Testis (tissue), 3 donors: Measurements from ENCODE around the gene ATRN. TPM values are rescaled to one million over a fixed set of nuclear protein-coding genes. Genes with fewer than 3 reads are reported as not detected.

ENCODE experiments used
- DNase-seq: peaks from one replicate; pipeline ENCODE4 v3.0.0-alpha.2; 2019
- H3K27ac ChIP-seq, 2 donors: fragments of 200-600 bp; sonication (generic); one replicate each; pipeline ENCODE4 v1.5.1; 2019
- H3K27me3 ChIP-seq: fragments of 200-600 bp; sonication (generic); one replicate; pipeline ENCODE4 v1.5.1; 2019
- H3K36me3 ChIP-seq: fragments of 200-600 bp; sonication (generic); one replicate; pipeline ENCODE4 v1.5.1; 2017; ENCODE audit warnings: low read depth; ENCODE audit errors: missing control alignments
- H3K4me1 ChIP-seq: fragments of 200-600 bp; sonication (generic); one replicate; pipeline ENCODE4 v1.5.1; 2019
- H3K4me3 ChIP-seq, 2 donors: fragments of 200-600 bp; sonication (generic); one replicate each; pipeline ENCODE4 v1.5.1; 2017 to 2019
- H3K9me3 ChIP-seq: fragments of 200-600 bp; sonication (generic); one replicate; pipeline ENCODE4 v1.5.1; 2017
- POLR2A ChIP-seq: fragments of 450-650 bp; IDR thresholded peaks from one replicate; pipeline ENCODE4 v1.6.1; 2017; ENCODE audit warnings: antibody characterized with exemption, mild to moderate bottlenecking, moderate library complexity
- WGBS, 2 donors: methylation state at CpG; one replicate each; pipeline ENCODE4 v1.1.5; 2018; 5-methylcytosine and 5-hydroxymethylcytosine counted together
- intact Hi-C: fragments of 100-400 bp; cut with DNase I; formaldehyde crosslinking; loops from one replicate; pipeline ENCODE4 v1.15.1; 2023; ENCODE audit warnings: low total_unique reads
- polyA plus RNA-seq: library from polyadenylated mRNA; stranded (reverse); fragments of 350-450 nt; fragmentation: Illumina TruSeq; extraction: RNeasy Lipid Tissue Mini Kit (QIAGEN cat#74804); gene quantifications from one replicate; pipeline ENCODE4 v1.2.3, GENCODE V29; 2014; ENCODE audit warnings: low read depth, low replicate concordance; ENCODE audit not compliant: insufficient read depth
- total RNA-seq, 2 donors: library from RNA; depleted of rRNA; stranded (reverse); fragments of >200 nt; gene quantifications; one replicate each; pipeline ENCODE4 v1.2.3, GENCODE V29; 2016
- TF ChIP-seq, protein P1 (sequence below), 3 experiments: fragments of 450-650 bp in 2 of 3; fragments of 200-600 bp in 1 of 3; sonication (generic) in 1 of 3; IDR thresholded peaks; one replicate each; pipeline ENCODE4 v1.5.1; 2016 to 2019; ENCODE audit warnings: antibody characterized with exemption in 3 of 3, mild to moderate bottlenecking in 2 of 3, moderate library complexity in 1 of 3

The ATRN gene
- total and polyA plus RNA-seq, 3 donors from 2014 or later, result 39.4 to 43.8 (median 42.7) TPM

DNA sequence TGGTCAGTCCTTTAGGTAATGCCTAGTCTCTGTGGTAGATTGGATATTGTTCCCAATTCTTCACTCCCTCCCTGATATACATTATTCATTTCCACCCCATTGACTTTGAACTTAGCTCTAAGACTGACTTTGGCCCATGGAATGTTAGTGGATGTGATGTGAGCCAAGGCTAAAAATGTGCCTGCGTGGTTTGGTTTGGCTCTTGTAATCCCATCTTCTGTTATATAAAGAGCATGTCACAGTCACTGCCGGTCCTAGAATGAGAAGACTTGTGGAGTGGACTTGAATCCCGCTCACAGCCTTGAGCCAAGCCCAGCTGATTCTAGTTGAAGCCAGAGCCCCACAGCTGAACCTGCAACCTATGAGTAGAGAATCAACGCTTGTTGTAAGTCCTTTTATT, 39.7 kb upstream of the ATRN start:
- TF ChIP-seq, protein P1, sequence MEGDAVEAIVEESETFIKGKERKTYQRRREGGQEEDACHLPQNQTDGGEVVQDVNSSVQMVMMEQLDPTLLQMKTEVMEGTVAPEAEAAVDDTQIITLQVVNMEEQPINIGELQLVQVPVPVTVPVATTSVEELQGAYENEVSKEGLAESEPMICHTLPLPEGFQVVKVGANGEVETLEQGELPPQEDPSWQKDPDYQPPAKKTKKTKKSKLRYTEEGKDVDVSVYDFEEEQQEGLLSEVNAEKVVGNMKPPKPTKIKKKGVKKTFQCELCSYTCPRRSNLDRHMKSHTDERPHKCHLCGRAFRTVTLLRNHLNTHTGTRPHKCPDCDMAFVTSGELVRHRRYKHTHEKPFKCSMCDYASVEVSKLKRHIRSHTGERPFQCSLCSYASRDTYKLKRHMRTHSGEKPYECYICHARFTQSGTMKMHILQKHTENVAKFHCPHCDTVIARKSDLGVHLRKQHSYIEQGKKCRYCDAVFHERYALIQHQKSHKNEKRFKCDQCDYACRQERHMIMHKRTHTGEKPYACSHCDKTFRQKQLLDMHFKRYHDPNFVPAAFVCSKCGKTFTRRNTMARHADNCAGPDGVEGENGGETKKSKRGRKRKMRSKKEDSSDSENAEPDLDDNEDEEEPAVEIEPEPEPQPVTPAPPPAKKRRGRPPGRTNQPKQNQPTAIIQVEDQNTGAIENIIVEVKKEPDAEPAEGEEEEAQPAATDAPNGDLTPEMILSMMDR (IDR thresholded peaks at IDR 0.05), result no peak
- no peak for TF ChIP-seq POLR2A
- Histone ChIP-seq H3K9me3 (no peaks in the 10 kb centered on the region), H3K4me1 (no peaks in the 10 kb centered on the region), H3K4me3 (no peak overlapping the region), H3K27me3 (no peaks in the 10 kb centered on the region), H3K27ac (no peak overlapping the region), H3K36me3 (no peaks in the 10 kb centered on the region)
- DNase-seq, result no peak
- 93 to 100% methylated on average over 4 of the region's 4 CpGs for WGBS, 2 donors
- intact Hi-C loops, result no loop called here

DNA sequence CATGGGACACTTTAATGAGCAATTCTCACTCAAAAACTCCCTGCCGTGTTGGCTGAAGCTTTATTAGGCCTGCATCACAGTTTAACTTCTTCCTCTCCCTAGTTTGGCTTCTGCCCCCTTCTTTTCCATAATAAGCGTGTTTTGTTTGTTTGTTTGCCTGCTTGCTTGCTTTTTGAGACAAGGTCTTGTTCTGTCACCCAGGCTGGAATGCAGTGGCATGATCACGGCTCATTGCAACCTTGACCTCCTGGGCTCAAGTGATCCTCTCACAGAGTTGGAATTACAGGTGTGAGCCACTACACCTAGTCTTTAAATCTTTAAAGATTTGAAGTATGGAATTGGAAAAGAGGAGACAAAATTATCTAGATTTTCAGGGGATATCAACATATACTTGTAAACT, 38.0 kb upstream of the ATRN start:
- TF ChIP-seq POLR2A, result no peak
- TF ChIP-seq, protein P1 (IDR thresholded peaks at IDR 0.05), result no peak
- Histone ChIP-seq H3K36me3 (no peaks in the 10 kb centered on the region), H3K27ac (no peak overlapping the region), H3K4me3 (no peak overlapping the region), H3K9me3 (no peaks in the 10 kb centered on the region), H3K27me3 (no peaks in the 10 kb centered on the region), H3K4me1 (no peaks in the 10 kb centered on the region)
- intact Hi-C loops, result no loop called here
- no peak for DNase-seq
- WGBS, 2 donors, result 69 to 71% methylated on average over 3 of the region's 3 CpGs

DNA sequence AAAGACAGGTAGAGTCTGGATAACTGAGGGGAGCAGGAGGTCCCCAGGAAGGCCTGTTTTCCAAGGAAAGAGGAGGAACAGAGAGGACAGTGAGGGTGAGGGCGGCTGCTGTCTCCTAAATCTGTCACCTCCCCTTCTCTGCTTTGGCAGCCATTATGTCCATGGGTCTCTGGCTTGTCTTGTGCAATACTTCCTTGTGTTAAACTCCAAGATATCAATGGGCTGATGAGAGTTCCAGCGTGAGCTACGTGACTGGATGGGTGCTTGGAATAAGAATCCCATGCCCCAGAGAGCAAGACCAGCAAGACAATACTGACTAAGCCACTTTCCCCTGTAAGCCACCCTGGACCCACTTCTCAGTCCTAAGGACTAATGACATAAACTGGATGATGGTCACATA, 37.1 kb upstream of the ATRN start:
- Histone ChIP-seq H3K9me3 (no peaks in the 10 kb centered on the region), H3K4me1 (no peaks in the 10 kb centered on the region), H3K27ac (no peak overlapping the region), H3K4me3 (no peak overlapping the region), H3K36me3 (no peaks in the 10 kb centered on the region), H3K27me3 (no peaks in the 10 kb centered on the region)
- WGBS, 2 donors, result 84 to 87% methylated on average over 3 of the region's 3 CpGs
- intact Hi-C loops, result no loop called here
- no peak for DNase-seq
- TF ChIP-seq, protein P1 (IDR thresholded peaks at IDR 0.05), result no peak
- TF ChIP-seq POLR2A, result no peak

DNA sequence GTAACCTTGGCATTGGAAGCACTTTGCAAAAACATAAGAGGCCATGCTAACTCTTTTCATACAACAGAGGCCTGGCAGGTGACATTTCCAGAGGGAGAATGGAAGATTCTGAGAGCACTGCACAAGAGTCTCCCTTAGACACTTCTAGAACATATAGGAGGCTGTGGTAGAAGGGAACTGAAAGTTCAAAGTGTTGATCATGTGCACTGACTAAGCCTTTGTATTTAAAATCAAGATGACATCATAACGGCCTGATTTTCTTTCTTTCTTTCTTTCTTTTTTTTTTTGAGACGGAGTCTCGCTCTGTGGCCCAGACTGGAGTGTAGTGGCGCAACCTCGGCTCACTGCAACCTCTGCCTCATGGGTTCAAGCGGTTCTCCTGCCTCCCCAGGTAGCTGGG, 36.6 kb upstream of the ATRN start:
- 84 to 91% methylated on average over 6 of the region's 6 CpGs for WGBS, 2 donors
- intact Hi-C loops, result no loop called here
- no peak for TF ChIP-seq POLR2A
- TF ChIP-seq, protein P1 (IDR thresholded peaks at IDR 0.05), result no peak

DNA sequence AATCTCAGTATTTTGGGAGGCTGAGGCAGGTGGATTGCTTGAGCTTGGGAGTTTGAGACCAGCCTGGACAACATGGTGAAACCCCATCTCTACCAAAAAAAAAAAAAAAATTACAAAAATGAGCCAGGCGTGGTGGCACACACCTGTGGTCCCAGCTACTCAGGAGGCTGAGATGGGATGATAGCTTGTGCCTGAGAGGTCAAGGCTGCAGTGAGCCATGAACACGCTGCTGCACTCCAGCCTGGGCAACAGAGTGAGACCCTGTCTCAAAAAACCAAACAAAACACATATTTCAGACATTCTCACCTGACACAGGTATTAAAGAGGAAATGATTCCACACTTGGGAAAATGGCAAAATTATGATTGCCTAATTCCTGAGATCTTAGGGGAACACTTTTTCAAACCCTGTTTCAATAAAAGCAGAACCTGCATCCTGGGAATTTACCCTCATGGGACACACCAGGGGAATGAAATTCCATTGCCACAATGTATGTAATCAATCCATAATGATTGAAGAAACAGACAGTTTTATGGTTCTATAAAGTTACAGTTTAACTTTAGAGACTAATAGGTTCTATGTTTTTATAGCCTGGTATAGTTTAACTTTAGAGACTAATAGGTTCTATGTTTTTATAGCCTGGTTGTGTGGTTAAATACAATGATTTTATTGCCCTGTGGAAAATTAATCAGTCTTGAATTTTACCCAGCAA, 33.8 kb upstream of the ATRN start:
- DNase-seq, result no peak
- intact Hi-C loops, result no loop called here
- H3K27ac ChIP-seq, result no peak overlapping the region
- H3K9me3 ChIP-seq, result no peaks in the 10 kb centered on the region
- TF ChIP-seq POLR2A, result no peak
- TF ChIP-seq, protein P1 (IDR thresholded peaks at IDR 0.05), result no peak
- H3K27me3 ChIP-seq, result no peaks in the 10 kb centered on the region
- WGBS, 2 donors, result 88 to 94% methylated on average over 2 of the region's 2 CpGs
- no peaks in the 10 kb centered on the region for H3K36me3 ChIP-seq
- H3K4me1 ChIP-seq, result no peaks in the 10 kb centered on the region
- H3K4me3 ChIP-seq, result no peak overlapping the region

More for the DNA sequence above, 36.6 kb upstream of the ATRN start:
- no peak overlapping the region for H3K27ac ChIP-seq
- no peaks in the 10 kb centered on the region for H3K4me1 ChIP-seq
- H3K9me3 ChIP-seq, result no peaks in the 10 kb centered on the region
- no peaks in the 10 kb centered on the region for H3K27me3 ChIP-seq
- no peak overlapping the region for H3K4me3 ChIP-seq
- no peaks in the 10 kb centered on the region for H3K36me3 ChIP-seq
- no peak for DNase-seq
